ENCODE results near the gene TMC5. TPM values are rescaled to one million over a fixed set of nuclear protein-coding genes. Genes with fewer than 3 reads are reported as not detected.

The TMC5 gene
- polyA plus RNA-seq, 1 donor from 2014 or later = not detected

- Histone ChIP-seq H3K9ac (ENCODE audit: low read length) (no peak overlapping the region), H3K36me3 (ENCODE audit: insufficient read depth, low read length) (no peaks in the 10 kb centered on the region), H4K20me1 (ENCODE audit: insufficient read depth) (no peaks in the 10 kb centered on the region), H3K4me2 (ENCODE audit: low read length) (no peak overlapping the region), H3K79me2 (replicated peaks; ENCODE audit: insufficient read depth, low read length) (no peaks in the 10 kb centered on the region), H3K4me3 (ENCODE audit: low read length) (no peak overlapping the region), H3K9me2 (ENCODE audit: insufficient read depth, low read length) (no peaks in the 10 kb centered on the region), H3F3A (ENCODE audit: insufficient read depth, low read length, poor library complexity, severe bottlenecking) (no peaks in the 10 kb centered on the region), H3K9me3 (ENCODE audit: low read length) (no peaks in the 10 kb centered on the region), H2AFZ (ENCODE audit: low read depth, low read length) (no peak overlapping the region), H3K27ac (ENCODE audit: low read length) (no peak overlapping the region), H3K27me3 (ENCODE audit: insufficient read depth, low read depth, low read length) (no peaks in the 10 kb centered on the region)
- no peak for TF ChIP-seq EP300 (conservative IDR thresholded peaks at IDR 0.05; ENCODE audit: poor library complexity, severe bottlenecking)
- no peak for TF ChIP-seq EZH2 (IDR thresholded peaks at IDR 0.05; ENCODE audit: borderline replicate concordance, insufficient read depth, low read length, poor library complexity, severe bottlenecking)
- TF ChIP-seq POLR2AphosphoS5 (IDR thresholded peaks at IDR 0.05) = no peak
- no peak for TF ChIP-seq RAD21 (conservative IDR thresholded peaks at IDR 0.05)
- TF ChIP-seq REST (IDR thresholded peaks at IDR 0.05; ENCODE audit: borderline replicate concordance) = no peak
- TF ChIP-seq SMC3 (conservative IDR thresholded peaks at IDR 0.05; ENCODE audit: poor library complexity) = no peak
- no peak for TF ChIP-seq MXI1 (conservative IDR thresholded peaks at IDR 0.05; ENCODE audit: poor library complexity, severe bottlenecking)
- TF ChIP-seq, protein P1, sequence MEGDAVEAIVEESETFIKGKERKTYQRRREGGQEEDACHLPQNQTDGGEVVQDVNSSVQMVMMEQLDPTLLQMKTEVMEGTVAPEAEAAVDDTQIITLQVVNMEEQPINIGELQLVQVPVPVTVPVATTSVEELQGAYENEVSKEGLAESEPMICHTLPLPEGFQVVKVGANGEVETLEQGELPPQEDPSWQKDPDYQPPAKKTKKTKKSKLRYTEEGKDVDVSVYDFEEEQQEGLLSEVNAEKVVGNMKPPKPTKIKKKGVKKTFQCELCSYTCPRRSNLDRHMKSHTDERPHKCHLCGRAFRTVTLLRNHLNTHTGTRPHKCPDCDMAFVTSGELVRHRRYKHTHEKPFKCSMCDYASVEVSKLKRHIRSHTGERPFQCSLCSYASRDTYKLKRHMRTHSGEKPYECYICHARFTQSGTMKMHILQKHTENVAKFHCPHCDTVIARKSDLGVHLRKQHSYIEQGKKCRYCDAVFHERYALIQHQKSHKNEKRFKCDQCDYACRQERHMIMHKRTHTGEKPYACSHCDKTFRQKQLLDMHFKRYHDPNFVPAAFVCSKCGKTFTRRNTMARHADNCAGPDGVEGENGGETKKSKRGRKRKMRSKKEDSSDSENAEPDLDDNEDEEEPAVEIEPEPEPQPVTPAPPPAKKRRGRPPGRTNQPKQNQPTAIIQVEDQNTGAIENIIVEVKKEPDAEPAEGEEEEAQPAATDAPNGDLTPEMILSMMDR (IDR thresholded peaks at IDR 0.05; ENCODE audit: poor library complexity, severe bottlenecking) = no peak
- TF ChIP-seq TAF1 (IDR thresholded peaks at IDR 0.05; ENCODE audit: low read depth) = no peak
Observed at GRCh38 chr16:19377864-19378263, 39.8 kb upstream of the TMC5 start.

GRCh38 chr16:19378511-19378910 lies 39.2 kb upstream of the TMC5 start:
- Histone ChIP-seq H3K27me3 (ENCODE audit: insufficient read depth, low read depth, low read length) (no peaks in the 10 kb centered on the region), H3F3A (ENCODE audit: insufficient read depth, low read length, poor library complexity, severe bottlenecking) (no peaks in the 10 kb centered on the region), H3K4me2 (ENCODE audit: low read length) (no peak overlapping the region), H3K36me3 (ENCODE audit: insufficient read depth, low read length) (no peaks in the 10 kb centered on the region), H3K9ac (ENCODE audit: low read length) (no peak overlapping the region), H3K4me3 (ENCODE audit: low read length) (no peak overlapping the region), H3K9me2 (ENCODE audit: insufficient read depth, low read length) (no peaks in the 10 kb centered on the region), H2AFZ (ENCODE audit: low read depth, low read length) (no peak overlapping the region), H3K79me2 (replicated peaks; ENCODE audit: insufficient read depth, low read length) (no peaks in the 10 kb centered on the region), H3K27ac (ENCODE audit: low read length) (no peak overlapping the region), H3K9me3 (ENCODE audit: low read length) (no peaks in the 10 kb centered on the region), H4K20me1 (ENCODE audit: insufficient read depth) (no peaks in the 10 kb centered on the region)
- TF ChIP-seq EP300 (conservative IDR thresholded peaks at IDR 0.05; ENCODE audit: poor library complexity, severe bottlenecking) = no peak
- TF ChIP-seq REST (IDR thresholded peaks at IDR 0.05; ENCODE audit: borderline replicate concordance) = no peak
- TF ChIP-seq RAD21 (conservative IDR thresholded peaks at IDR 0.05) = no peak
- no peak for TF ChIP-seq EZH2 (IDR thresholded peaks at IDR 0.05; ENCODE audit: borderline replicate concordance, insufficient read depth, low read length, poor library complexity, severe bottlenecking)
- no peak for TF ChIP-seq SMC3 (conservative IDR thresholded peaks at IDR 0.05; ENCODE audit: poor library complexity)
- no peak for TF ChIP-seq TAF1 (IDR thresholded peaks at IDR 0.05; ENCODE audit: low read depth)
- no peak for TF ChIP-seq POLR2AphosphoS5 (IDR thresholded peaks at IDR 0.05)
- TF ChIP-seq, protein P1 (IDR thresholded peaks at IDR 0.05; ENCODE audit: poor library complexity, severe bottlenecking) = no peak
- no peak for TF ChIP-seq MXI1 (conservative IDR thresholded peaks at IDR 0.05; ENCODE audit: poor library complexity, severe bottlenecking)
